Measurements from ENCODE around the gene RAPGEF3. TPM values are rescaled to one million over a fixed set of nuclear protein-coding genes. Genes with fewer than 3 reads are reported as not detected.

RAPGEF3 gene
- total RNA-seq, 1 experiment from 2014 or later = 8.2 TPM

DNA sequence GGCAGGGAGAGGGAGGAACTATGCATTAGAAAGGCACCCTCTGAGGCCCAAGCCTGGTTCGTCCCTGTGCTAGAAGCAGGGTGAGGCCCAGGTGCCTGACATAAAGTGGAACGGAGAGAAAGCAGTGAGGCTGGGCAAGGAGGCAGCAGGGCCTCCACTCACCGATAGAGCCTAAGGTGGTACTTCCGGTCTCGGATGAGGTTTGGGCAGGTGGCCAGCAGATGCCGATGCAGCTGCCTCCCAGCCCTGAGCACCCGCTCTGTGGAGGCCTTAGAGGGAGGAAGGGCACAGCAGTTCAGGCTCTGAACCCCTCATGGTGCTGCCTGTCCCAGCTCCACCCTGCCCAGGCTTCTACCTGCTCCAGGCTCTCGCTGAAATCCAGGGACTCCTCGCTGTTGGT, 7.1 kb downstream of the RAPGEF3 start:
- Mint-ChIP-seq H3K27me3 (ENCODE audit: unreplicated experiment) (no peaks in the 10 kb centered on the region), H3K36me3 (ENCODE audit: insufficient read depth, unreplicated experiment) (peaks cover 13% of the 10 kb centered on the region), H3K4me3 (ENCODE audit: low read depth, unreplicated experiment) (no peak overlapping the region), H3K9me3 (ENCODE audit: low read depth, unreplicated experiment) (no peaks in the 10 kb centered on the region), H3K27ac (ENCODE audit: unreplicated experiment) (no peak overlapping the region), H3K4me1 (ENCODE audit: low read depth, unreplicated experiment) (peaks cover 41% of the 10 kb centered on the region)
- no peak for DNase-seq
- no TSS peak for BruUV-seq (replicated peaks)
- CTCF ChIA-PET = no interaction called here
- TF ChIP-seq, protein P1, sequence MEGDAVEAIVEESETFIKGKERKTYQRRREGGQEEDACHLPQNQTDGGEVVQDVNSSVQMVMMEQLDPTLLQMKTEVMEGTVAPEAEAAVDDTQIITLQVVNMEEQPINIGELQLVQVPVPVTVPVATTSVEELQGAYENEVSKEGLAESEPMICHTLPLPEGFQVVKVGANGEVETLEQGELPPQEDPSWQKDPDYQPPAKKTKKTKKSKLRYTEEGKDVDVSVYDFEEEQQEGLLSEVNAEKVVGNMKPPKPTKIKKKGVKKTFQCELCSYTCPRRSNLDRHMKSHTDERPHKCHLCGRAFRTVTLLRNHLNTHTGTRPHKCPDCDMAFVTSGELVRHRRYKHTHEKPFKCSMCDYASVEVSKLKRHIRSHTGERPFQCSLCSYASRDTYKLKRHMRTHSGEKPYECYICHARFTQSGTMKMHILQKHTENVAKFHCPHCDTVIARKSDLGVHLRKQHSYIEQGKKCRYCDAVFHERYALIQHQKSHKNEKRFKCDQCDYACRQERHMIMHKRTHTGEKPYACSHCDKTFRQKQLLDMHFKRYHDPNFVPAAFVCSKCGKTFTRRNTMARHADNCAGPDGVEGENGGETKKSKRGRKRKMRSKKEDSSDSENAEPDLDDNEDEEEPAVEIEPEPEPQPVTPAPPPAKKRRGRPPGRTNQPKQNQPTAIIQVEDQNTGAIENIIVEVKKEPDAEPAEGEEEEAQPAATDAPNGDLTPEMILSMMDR (IDR thresholded peaks at IDR 0.05; ENCODE audit: unreplicated experiment) = no peak
- intact Hi-C loops (cut with micrococcal nuclease; ENCODE audit: unreplicated experiment) = no loop called here

- no peaks in the 10 kb centered on the region for H3K9me3 Mint-ChIP-seq (ENCODE audit: low read depth, unreplicated experiment)
- H3K36me3 Mint-ChIP-seq (ENCODE audit: insufficient read depth, unreplicated experiment) = peaks cover 11% of the 10 kb centered on the region
- intact Hi-C loops (cut with micrococcal nuclease; ENCODE audit: unreplicated experiment) = no loop called here
- TF ChIP-seq, protein P1 (IDR thresholded peaks at IDR 0.05; ENCODE audit: unreplicated experiment) = no peak
- no peak overlapping the region for H3K4me3 Mint-ChIP-seq (ENCODE audit: low read depth, unreplicated experiment)
- H3K27ac Mint-ChIP-seq (ENCODE audit: unreplicated experiment) = no peak overlapping the region
- CTCF ChIA-PET = no interaction called here
- no peak for DNase-seq
- H3K4me1 Mint-ChIP-seq (ENCODE audit: low read depth, unreplicated experiment) = peaks cover 36% of the 10 kb centered on the region
- no TSS peak for BruUV-seq (replicated peaks)
- no peaks in the 10 kb centered on the region for H3K27me3 Mint-ChIP-seq (ENCODE audit: unreplicated experiment)
Observed at GRCh38 chr12:47750916-47751470, 7.7 kb downstream of the RAPGEF3 start.

GRCh38 chr12:47750229-47750798, 8.4 kb downstream of the RAPGEF3 start:
- CTCF ChIA-PET = no interaction called here
- H3K4me3 Mint-ChIP-seq (ENCODE audit: low read depth, unreplicated experiment) = no peak overlapping the region
- no TSS peak for BruUV-seq (replicated peaks)
- peaks cover 8% of the 10 kb centered on the region for H3K36me3 Mint-ChIP-seq (ENCODE audit: insufficient read depth, unreplicated experiment)
- peaks cover 30% of the 10 kb centered on the region for H3K4me1 Mint-ChIP-seq (ENCODE audit: low read depth, unreplicated experiment)
- no peak for DNase-seq
- intact Hi-C loops (cut with micrococcal nuclease; ENCODE audit: unreplicated experiment) = no loop called here
- TF ChIP-seq, protein P1 (IDR thresholded peaks at IDR 0.05; ENCODE audit: unreplicated experiment) = no peak
- no peaks in the 10 kb centered on the region for H3K27me3 Mint-ChIP-seq (ENCODE audit: unreplicated experiment)
- H3K27ac Mint-ChIP-seq (ENCODE audit: unreplicated experiment) = no peak overlapping the region
- H3K9me3 Mint-ChIP-seq (ENCODE audit: low read depth, unreplicated experiment) = no peaks in the 10 kb centered on the region

GRCh38 chr12:47748899-47749298, 9.8 kb downstream of the RAPGEF3 start:
- Mint-ChIP-seq H3K27me3 (ENCODE audit: unreplicated experiment) (no peaks in the 10 kb centered on the region), H3K9me3 (ENCODE audit: low read depth, unreplicated experiment) (no peaks in the 10 kb centered on the region), H3K27ac (ENCODE audit: unreplicated experiment) (no peak overlapping the region), H3K4me1 (ENCODE audit: low read depth, unreplicated experiment) (peaks cover 27% of the 10 kb centered on the region), H3K4me3 (ENCODE audit: low read depth, unreplicated experiment) (no peak overlapping the region), H3K36me3 (ENCODE audit: insufficient read depth, unreplicated experiment) (peaks cover 8% of the 10 kb centered on the region)
- CTCF ChIA-PET = no interaction called here
- TF ChIP-seq, protein P1 (IDR thresholded peaks at IDR 0.05; ENCODE audit: unreplicated experiment) = no peak
- no TSS peak for BruUV-seq (replicated peaks)
- intact Hi-C loops (cut with micrococcal nuclease; ENCODE audit: unreplicated experiment) = no loop called here
- no peak for DNase-seq
